Karpas-422 (cell line): ENCODE data around the gene TMEM18. TPM values are rescaled to one million over a fixed set of nuclear protein-coding genes. Genes with fewer than 3 reads are reported as not detected.

Source experiments
- DNase-seq: peaks from one replicate; pipeline ENCODE4 v3.0.0-alpha.2; 2015
- H2AFZ ChIP-seq: fragments of 200-600 bp; sonication (generic); 2 replicates; pipeline ENCODE4 v1.6.1; 2014; ENCODE audit warnings: antibody characterized with exemption, low read length, mixed read lengths
- H3K27ac ChIP-seq: fragments of 200-600 bp; sonication (generic); 2 replicates; pipeline ENCODE4 v1.5.1; 2014; ENCODE audit warnings: mild to moderate bottlenecking, low read length, moderate library complexity
- H3K27me3 ChIP-seq: fragments of 200-600 bp; sonication (generic); 2 replicates; pipeline ENCODE4 v1.6.1; 2014; ENCODE audit warnings: low read length, mixed read lengths
- H3K36me3 ChIP-seq: fragments of 200-600 bp; sonication (generic); 2 replicates; pipeline ENCODE4 v1.6.1; 2014; ENCODE audit warnings: low read length, mixed read lengths; ENCODE audit not compliant: insufficient read depth
- H3K4me1 ChIP-seq: fragments of 200-600 bp; sonication (generic); 2 replicates; pipeline ENCODE4 v1.6.1; 2014; ENCODE audit warnings: mild to moderate bottlenecking, low read length, mixed read lengths
- H3K4me2 ChIP-seq: fragments of 200-600 bp; sonication (generic); 2 replicates; pipeline ENCODE4 v1.6.1; 2014; ENCODE audit warnings: low read length, low read depth, mild to moderate bottlenecking; ENCODE audit not compliant: poor library complexity, severe bottlenecking
- H3K4me3 ChIP-seq: fragments of 200-600 bp; sonication (generic); 2 replicates; pipeline ENCODE4 v1.5.1; 2014; ENCODE audit warnings: mild to moderate bottlenecking, antibody characterized with exemption, low read length, mixed read lengths
- H3K79me2 ChIP-seq: fragments of 200-600 bp; sonication (generic); 2 replicates; pipeline ENCODE4 v1.6.1; 2014; ENCODE audit warnings: mild to moderate bottlenecking, low read length, mixed read lengths
- H3K9ac ChIP-seq: fragments of 200-600 bp; sonication (generic); 2 replicates; pipeline ENCODE4 v1.6.0; 2014; ENCODE audit warnings: low read length
- H3K9me2 ChIP-seq: fragments of 200-600 bp; sonication (generic), shearing (Covaris generic); replicated peaks from 2 replicates; pipeline ENCODE4 v1.6.0; 2014; ENCODE audit warnings: mild to moderate bottlenecking, low read length, moderate library complexity; ENCODE audit not compliant: insufficient read depth
- H3K9me3 ChIP-seq: fragments of 300-700, 200-600 bp; sonication (generic); 2 replicates; pipeline ENCODE4 v1.6.1; 2014; ENCODE audit warnings: low read length, mixed read lengths
- H4K20me1 ChIP-seq: fragments of 200-600 bp; sonication (generic); 2 replicates; pipeline ENCODE4 v1.6.1; 2014; ENCODE audit warnings: mild to moderate bottlenecking, antibody characterized with exemption, low read length, low read depth; ENCODE audit not compliant: insufficient read depth
- total RNA-seq: library from RNA; depleted of rRNA; stranded (reverse); fragments of >200 nt; shearing (Covaris generic); gene quantifications from 2 replicates; pipeline ENCODE4 v1.2.3, GENCODE V29; 2014; ENCODE audit warnings: low replicate concordance

Gene TMEM18
- total RNA-seq, 1 experiment from 2014 or later: 48.6 TPM

DNA sequence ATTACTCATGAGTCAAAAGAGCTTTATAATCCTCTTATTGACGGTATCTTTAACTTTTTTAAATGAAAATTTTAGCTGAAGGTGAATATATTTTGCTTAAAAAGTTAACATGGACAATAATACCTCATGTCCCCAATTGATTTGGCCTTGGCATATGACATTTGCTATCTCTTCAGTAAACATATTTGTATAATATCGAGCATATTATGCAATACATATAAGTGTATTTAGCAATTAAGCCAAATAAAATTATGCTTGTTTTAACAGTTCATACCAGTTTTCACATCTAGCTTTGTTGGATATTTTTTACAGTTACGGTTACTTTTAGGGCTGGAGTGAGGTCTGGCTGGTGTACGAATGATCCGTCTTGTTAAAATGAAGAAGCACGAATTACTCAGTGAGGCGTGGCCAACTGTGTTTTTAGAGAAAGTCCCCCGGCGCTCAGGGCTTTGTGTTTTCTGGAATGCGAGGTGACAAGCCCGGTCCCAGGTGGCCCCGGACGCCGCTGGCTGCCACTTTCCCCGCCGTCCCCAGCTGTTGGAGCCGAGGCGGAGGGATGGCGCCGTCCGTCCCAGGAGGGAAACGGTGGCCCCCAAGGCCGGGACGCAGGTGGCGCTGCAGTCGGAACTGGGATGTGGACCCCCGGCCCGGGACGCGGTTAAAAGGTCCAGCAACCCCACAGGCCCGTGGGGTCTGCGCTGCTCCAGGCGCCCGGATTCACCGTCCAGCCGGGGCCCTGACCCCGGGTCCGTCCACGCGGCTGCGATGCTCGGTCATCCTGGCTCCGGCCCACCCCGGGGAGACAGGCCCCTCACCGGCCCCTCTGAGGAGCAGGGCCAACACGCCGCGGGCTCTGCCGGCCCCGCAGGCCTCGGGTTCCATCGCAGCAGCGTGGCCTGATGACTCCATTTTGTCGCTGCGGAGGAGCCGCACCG lies 41.3 kb downstream of the TMEM18 start:
- no peaks in the 10 kb centered on the region for H3K36me3 ChIP-seq
- H2AFZ ChIP-seq: no peak overlapping the region
- no peaks in the 10 kb centered on the region for H3K79me2 ChIP-seq
- H3K27me3 ChIP-seq: no peaks in the 10 kb centered on the region
- H3K4me2 ChIP-seq: no peak overlapping the region
- H3K9me3 ChIP-seq: no peaks in the 10 kb centered on the region
- no peak overlapping the region for H3K9ac ChIP-seq
- no peaks in the 10 kb centered on the region for H3K9me2 ChIP-seq
- H3K4me1 ChIP-seq: peaks cover 20% of the 10 kb centered on the region
- no peak overlapping the region for H3K27ac ChIP-seq
- no peaks in the 10 kb centered on the region for H4K20me1 ChIP-seq
- H3K4me3 ChIP-seq: no peak overlapping the region
- no peak for DNase-seq

DNA sequence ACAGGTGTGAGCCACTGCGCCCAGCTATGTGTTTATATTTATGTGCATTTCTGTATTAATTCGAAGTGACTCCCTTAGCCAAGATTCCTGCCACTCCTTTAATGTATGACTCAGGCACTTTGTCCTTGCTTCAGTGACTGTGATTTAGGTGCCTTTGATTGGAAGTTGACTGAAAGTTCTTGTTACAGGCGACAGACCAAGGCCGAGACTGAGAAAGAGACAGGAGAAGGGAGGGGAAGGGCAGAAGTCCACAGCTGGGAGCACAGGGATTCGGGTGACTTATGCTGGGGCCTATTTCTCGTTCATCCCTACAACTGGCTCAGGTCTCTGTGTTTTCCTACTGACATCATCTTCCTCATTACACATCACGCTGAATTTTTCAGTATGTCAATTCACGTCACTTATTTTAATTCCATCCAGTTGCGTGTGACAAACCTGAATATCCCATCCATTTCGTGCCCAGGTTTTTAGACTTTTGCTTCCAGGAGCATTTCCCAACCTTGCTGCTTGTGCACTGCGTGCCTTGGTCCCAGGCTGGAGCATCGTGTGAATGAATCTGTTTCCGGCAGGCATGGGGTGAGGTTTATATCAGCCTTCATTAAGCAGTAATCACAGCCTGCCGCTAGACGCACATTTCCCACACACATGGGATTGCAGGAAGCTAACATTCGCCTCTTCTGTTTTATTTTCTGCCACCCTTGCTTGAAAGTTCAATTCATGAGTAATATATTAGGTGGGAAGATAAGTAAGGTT lies 42.4 kb downstream of the TMEM18 start:
- H3K4me2 ChIP-seq: no peak overlapping the region
- peaks cover 8% of the 10 kb centered on the region for H3K4me1 ChIP-seq

DNA sequence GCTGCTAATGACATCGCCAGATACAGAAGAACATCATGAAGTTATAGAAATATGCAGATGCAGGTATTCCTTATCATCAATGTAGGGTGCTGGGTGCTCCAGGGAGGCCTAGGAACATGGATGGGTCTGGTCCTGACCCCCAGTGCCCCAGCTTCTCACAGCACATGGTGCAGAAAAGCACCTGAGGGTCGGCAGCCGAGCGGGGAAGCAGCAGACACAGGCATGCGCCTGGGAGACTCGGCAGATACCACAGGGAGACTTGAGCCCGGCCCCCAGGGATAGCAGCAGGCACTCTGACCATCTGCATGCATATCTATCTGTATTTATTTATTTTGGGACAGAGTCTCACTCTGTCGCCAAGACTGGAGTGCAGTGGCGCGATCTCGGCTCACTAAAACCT lies 43.2 kb downstream of the TMEM18 start:
- H3K9me2 ChIP-seq: no peaks in the 10 kb centered on the region
- H3K9ac ChIP-seq: no peak overlapping the region
- H3K27ac ChIP-seq: no peak overlapping the region
- no peak for DNase-seq
- peaks cover under 1% of the 10 kb centered on the region for H3K4me1 ChIP-seq
- no peaks in the 10 kb centered on the region for H3K36me3 ChIP-seq
- H2AFZ ChIP-seq: no peak overlapping the region
- H3K79me2 ChIP-seq: no peaks in the 10 kb centered on the region
- no peak overlapping the region for H3K4me2 ChIP-seq
- no peaks in the 10 kb centered on the region for H3K9me3 ChIP-seq
- no peaks in the 10 kb centered on the region for H3K27me3 ChIP-seq
- no peaks in the 10 kb centered on the region for H4K20me1 ChIP-seq
- no peak overlapping the region for H3K4me3 ChIP-seq

More for the DNA sequence above, 42.4 kb downstream of the TMEM18 start:
- Histone ChIP-seq H3K36me3 (no peaks in the 10 kb centered on the region), H3K4me3 (no peak overlapping the region), H4K20me1 (no peaks in the 10 kb centered on the region), H2AFZ (no peak overlapping the region), H3K9me2 (no peaks in the 10 kb centered on the region), H3K27me3 (no peaks in the 10 kb centered on the region), H3K79me2 (no peaks in the 10 kb centered on the region), H3K9me3 (no peaks in the 10 kb centered on the region), H3K27ac (no peak overlapping the region), H3K9ac (no peak overlapping the region)
- no peak for DNase-seq

DNA sequence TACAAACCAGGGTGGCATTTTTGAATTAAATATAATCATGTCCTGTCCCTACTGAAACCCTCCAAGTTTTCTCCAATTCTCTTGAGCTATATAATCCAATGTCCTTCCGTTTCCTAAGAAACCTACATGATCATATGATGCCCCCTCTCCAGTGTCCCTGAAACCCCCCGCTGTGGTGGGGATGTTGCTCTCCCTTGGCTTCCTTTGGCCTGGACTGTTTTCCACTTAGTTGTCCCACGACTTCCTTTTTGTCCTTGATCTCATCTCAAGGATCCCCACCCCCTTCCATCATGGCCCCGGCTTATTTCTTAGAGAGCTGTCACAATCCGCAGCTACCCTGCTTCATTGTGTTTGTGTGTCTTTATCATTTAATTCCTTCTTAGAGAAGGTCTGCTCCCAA lies 43.8 kb downstream of the TMEM18 start:
- no peaks in the 10 kb centered on the region for H3K27me3 ChIP-seq
- H2AFZ ChIP-seq: no peak overlapping the region
- no peaks in the 10 kb centered on the region for H3K36me3 ChIP-seq
- DNase-seq: no peak
- H3K4me3 ChIP-seq: no peak overlapping the region
- no peaks in the 10 kb centered on the region for H3K9me3 ChIP-seq
- H3K4me2 ChIP-seq: no peak overlapping the region
- no peaks in the 10 kb centered on the region; the same call in 1 of the 2 replicates for H3K4me1 ChIP-seq
- no peaks in the 10 kb centered on the region for H4K20me1 ChIP-seq
- no peak overlapping the region for H3K27ac ChIP-seq
- H3K79me2 ChIP-seq: no peaks in the 10 kb centered on the region
- H3K9me2 ChIP-seq: no peaks in the 10 kb centered on the region
- no peak overlapping the region for H3K9ac ChIP-seq

DNA sequence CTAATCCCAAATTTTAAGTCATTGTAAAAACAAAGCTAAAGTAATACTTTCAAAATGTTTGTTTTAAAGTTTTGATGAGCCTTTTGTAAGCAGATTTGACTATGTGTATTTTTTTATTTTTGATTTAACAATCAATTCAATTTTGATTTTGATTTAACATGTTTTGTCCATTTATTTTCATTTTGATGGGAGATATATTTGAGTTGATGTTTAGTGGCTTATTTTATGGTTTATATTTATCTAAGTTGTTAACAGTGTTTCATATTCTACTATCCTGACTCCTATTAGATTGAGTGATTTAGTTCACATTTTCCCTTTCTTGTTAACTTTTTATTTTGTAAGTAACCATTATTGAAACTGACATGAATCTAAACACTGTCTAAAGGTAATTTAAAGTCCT lies 44.7 kb downstream of the TMEM18 start:
- no peaks in the 10 kb centered on the region; the same call in 1 of the 2 replicates for H3K4me1 ChIP-seq
- H4K20me1 ChIP-seq: no peaks in the 10 kb centered on the region
- no peak for DNase-seq
- no peak overlapping the region for H3K27ac ChIP-seq
- H3K36me3 ChIP-seq: no peaks in the 10 kb centered on the region
- no peak overlapping the region for H3K4me2 ChIP-seq
- no peaks in the 10 kb centered on the region for H3K79me2 ChIP-seq
- no peaks in the 10 kb centered on the region for H3K9me3 ChIP-seq
- no peaks in the 10 kb centered on the region for H3K9me2 ChIP-seq
- H2AFZ ChIP-seq: no peak overlapping the region
- H3K9ac ChIP-seq: no peak overlapping the region
- H3K4me3 ChIP-seq: no peak overlapping the region
- H3K27me3 ChIP-seq: no peaks in the 10 kb centered on the region

DNA sequence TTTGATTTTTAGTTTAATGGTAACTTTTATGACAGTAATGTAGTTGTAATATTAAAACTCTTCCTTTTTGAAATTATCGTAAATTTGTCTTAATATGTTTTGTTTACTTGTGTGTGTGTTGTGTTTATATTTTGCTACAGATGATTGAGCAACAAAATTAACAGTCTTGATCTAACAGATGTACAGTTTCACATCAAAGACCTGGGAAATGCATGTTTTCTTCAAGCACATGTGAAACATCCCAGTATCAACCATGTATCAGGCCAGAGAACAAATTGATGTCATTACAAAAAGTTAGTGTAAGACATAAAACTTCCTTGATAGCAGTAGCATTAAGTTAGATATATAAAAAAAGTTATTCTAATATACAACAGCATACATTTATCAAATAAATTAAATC lies 45.5 kb downstream of the TMEM18 start:
- Histone ChIP-seq H3K9me3 (no peaks in the 10 kb centered on the region), H3K4me1 (no peaks in the 10 kb centered on the region), H3K9me2 (no peaks in the 10 kb centered on the region), H3K27ac (no peak overlapping the region), H3K27me3 (no peaks in the 10 kb centered on the region), H3K9ac (no peak overlapping the region), H4K20me1 (no peaks in the 10 kb centered on the region), H3K4me3 (no peak overlapping the region), H3K4me2 (no peak overlapping the region), H3K79me2 (no peaks in the 10 kb centered on the region), H3K36me3 (no peaks in the 10 kb centered on the region), H2AFZ (no peak overlapping the region)
- DNase-seq: no peak

DNA sequence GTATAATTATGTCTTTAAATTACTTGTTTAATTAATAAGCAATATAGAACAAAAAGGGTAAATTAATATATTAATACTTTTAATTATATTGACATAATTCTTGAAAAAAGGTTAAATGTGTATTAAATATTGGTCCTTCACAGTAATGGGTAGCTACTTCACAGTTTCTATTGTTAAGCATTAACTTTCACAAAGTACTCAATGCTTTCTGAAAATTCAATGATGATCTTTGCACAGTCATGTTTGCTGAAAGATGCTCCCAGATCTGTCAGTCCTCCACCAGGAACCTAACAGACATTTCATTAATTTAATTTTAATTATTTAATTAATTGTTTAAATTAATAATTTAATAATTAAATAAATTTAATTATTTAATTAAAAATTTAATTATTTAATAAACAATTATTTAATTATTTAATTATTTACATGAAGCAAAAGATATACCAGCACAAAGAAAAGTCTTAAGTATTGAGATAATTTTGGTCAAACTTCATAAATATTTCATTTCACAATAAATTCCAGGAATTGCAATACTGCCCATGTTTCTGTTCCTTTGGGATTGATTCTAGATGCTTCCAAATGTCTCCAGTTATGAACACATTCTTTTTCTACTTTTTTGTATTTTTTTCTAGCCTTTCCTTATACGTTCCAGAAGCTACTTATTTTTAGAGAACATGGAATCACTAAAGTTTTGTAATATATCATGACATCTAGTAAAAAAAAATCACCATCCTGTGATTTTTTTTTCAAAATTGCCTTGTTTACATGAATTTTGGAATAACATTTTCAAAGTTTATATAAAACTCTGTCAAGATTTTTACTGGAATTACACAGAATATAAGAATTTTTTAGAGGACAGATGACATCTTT lies 46.5 kb downstream of the TMEM18 start:
- H3K79me2 ChIP-seq: no peaks in the 10 kb centered on the region
- H3K4me1 ChIP-seq: no peaks in the 10 kb centered on the region
- H3K4me2 ChIP-seq: no peak overlapping the region
- H3K4me3 ChIP-seq: no peak overlapping the region
- H3K9me3 ChIP-seq: no peaks in the 10 kb centered on the region
- DNase-seq: no peak
- H3K27me3 ChIP-seq: no peaks in the 10 kb centered on the region
- no peaks in the 10 kb centered on the region for H3K9me2 ChIP-seq
- H2AFZ ChIP-seq: no peak overlapping the region
- H3K27ac ChIP-seq: no peak overlapping the region
- no peak overlapping the region for H3K9ac ChIP-seq
- H3K36me3 ChIP-seq: no peaks in the 10 kb centered on the region
- no peaks in the 10 kb centered on the region for H4K20me1 ChIP-seq
